ENCODE data around the gene PTCD1. TPM values are rescaled to one million over a fixed set of nuclear protein-coding genes. Genes with fewer than 3 reads are reported as not detected.

Gene PTCD1
- total and polyA plus RNA-seq, 9 of the 15 experiments (the other 6 are each of a cell fraction or from before 2014, with no cell fraction given), result 0.46 to 17.1 (median 6.2) TPM

- TF ChIP-seq PHB2 (IDR thresholded peaks at IDR 0.05; ENCODE audit: low read depth) (no peak), ELK1 (CRISPR knock-in tag; IDR thresholded peaks at IDR 0.05) (no peak), BRCA1 (IDR thresholded peaks at IDR 0.05) (no peak), BRCA1 (CRISPR knock-in tag; IDR thresholded peaks at IDR 0.05) (no peak), SMC3 (conservative IDR thresholded peaks at IDR 0.05; ENCODE audit: insufficient read depth, low read depth, low read length) (peak; percentile 51; the same call in 1 of the 2 replicates), ZNF785 (CRISPR knock-in tag; IDR thresholded peaks at IDR 0.05) (no peak), SFPQ (IDR thresholded peaks at IDR 0.05; ENCODE audit: low read depth, low read length) (no peak), ZNF639 (CRISPR knock-in tag; conservative IDR thresholded peaks at IDR 0.05 in 1 of 2, IDR thresholded peaks at IDR 0.05 in 1 of 2) (no peak), GATA2 (CRISPR knock-in tag; IDR thresholded peaks at IDR 0.05) (peak; percentile 42; the same call in 1 of the 2 replicates), RBFOX2 (IDR thresholded peaks at IDR 0.05; ENCODE audit: low read depth, low read length) (peak; percentile 16; the same call in 1 of the 2 replicates), BRD4 (IDR thresholded peaks at IDR 0.05) (no peak)
- TF ChIP-seq, protein P1, sequence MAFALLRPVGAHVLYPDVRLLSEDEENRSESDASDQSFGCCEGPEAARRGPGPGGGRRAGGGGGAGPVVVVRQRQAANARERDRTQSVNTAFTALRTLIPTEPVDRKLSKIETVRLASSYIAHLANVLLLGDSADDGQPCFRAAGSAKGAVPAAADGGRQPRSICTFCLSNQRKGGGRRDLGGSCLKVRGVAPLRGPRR (CRISPR knock-in tag; IDR thresholded peaks at IDR 0.05), result no peak
- TF ChIP-seq, protein P2, sequence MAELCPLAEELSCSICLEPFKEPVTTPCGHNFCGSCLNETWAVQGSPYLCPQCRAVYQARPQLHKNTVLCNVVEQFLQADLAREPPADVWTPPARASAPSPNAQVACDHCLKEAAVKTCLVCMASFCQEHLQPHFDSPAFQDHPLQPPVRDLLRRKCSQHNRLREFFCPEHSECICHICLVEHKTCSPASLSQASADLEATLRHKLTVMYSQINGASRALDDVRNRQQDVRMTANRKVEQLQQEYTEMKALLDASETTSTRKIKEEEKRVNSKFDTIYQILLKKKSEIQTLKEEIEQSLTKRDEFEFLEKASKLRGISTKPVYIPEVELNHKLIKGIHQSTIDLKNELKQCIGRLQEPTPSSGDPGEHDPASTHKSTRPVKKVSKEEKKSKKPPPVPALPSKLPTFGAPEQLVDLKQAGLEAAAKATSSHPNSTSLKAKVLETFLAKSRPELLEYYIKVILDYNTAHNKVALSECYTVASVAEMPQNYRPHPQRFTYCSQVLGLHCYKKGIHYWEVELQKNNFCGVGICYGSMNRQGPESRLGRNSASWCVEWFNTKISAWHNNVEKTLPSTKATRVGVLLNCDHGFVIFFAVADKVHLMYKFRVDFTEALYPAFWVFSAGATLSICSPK (IDR thresholded peaks at IDR 0.05; ENCODE audit: borderline replicate concordance), result no peak
- TF ChIP-seq, protein P3, sequence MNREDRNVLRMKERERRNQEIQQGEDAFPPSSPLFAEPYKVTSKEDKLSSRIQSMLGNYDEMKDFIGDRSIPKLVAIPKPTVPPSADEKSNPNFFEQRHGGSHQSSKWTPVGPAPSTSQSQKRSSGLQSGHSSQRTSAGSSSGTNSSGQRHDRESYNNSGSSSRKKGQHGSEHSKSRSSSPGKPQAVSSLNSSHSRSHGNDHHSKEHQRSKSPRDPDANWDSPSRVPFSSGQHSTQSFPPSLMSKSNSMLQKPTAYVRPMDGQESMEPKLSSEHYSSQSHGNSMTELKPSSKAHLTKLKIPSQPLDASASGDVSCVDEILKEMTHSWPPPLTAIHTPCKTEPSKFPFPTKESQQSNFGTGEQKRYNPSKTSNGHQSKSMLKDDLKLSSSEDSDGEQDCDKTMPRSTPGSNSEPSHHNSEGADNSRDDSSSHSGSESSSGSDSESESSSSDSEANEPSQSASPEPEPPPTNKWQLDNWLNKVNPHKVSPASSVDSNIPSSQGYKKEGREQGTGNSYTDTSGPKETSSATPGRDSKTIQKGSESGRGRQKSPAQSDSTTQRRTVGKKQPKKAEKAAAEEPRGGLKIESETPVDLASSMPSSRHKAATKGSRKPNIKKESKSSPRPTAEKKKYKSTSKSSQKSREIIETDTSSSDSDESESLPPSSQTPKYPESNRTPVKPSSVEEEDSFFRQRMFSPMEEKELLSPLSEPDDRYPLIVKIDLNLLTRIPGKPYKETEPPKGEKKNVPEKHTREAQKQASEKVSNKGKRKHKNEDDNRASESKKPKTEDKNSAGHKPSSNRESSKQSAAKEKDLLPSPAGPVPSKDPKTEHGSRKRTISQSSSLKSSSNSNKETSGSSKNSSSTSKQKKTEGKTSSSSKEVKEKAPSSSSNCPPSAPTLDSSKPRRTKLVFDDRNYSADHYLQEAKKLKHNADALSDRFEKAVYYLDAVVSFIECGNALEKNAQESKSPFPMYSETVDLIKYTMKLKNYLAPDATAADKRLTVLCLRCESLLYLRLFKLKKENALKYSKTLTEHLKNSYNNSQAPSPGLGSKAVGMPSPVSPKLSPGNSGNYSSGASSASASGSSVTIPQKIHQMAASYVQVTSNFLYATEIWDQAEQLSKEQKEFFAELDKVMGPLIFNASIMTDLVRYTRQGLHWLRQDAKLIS (CRISPR knock-in tag; IDR thresholded peaks at IDR 0.05), result no peak
These were observed 51.9 kb downstream of the PTCD1 start (continued) for GRCh38 chr7:99386584-99387238.
